Pancreas (tissue), 10 donors: Measurements from ENCODE around the gene METRN. TPM values are rescaled to one million over a fixed set of nuclear protein-coding genes. Genes with fewer than 3 reads are reported as not detected.

ENCODE experiments used
- ATAC-seq, 4 donors: fragments of 200-7000 bp; cut with Tn5 transposase; one replicate each; pipeline versions ENCODE4 v1.8.0 to v1.9.1; 2020; ENCODE audit warnings: mild to moderate bottlenecking in 4 of 4, moderate library complexity in 4 of 4
- DNase-seq, 6 donors: peaks; one replicate each; pipeline ENCODE4 v3.0.0-alpha.2; 2020
- FAIRE-seq: peaks from 2 replicates; lab custom pipeline; 2012; peaks lifted over from hg19 to GRCh38; lab: Jason Lieb, UNC
- H3K27ac ChIP-seq, 4 donors: fragments of 200-600 bp; sonication (generic); 1 replicate in 3 of 4; 2 replicates in 1 of 4; pipeline versions ENCODE4 v1.5.0 to v1.8.0; 2020
- H3K27me3 ChIP-seq, 4 donors: fragments of 200-600 bp; one replicate each; pipeline ENCODE4 v1.8.0; 2021
- H3K36me3 ChIP-seq, 3 donors: fragments of 200-600 bp; sonication (generic) in 1 of 3; one replicate each; pipeline versions ENCODE4 v1.5.0 to v1.8.0; 2020 to 2021
- H3K4me1 ChIP-seq, 3 donors: fragments of 200-600 bp; one replicate each; pipeline ENCODE4 v1.8.0; 2021
- H3K4me3 ChIP-seq, 4 donors: fragments of 200-600 bp; sonication (generic) in 2 of 4; one replicate each; pipeline versions ENCODE4 v1.5.0 to v1.8.0; 2020 to 2021
- H3K9me3 ChIP-seq, 4 donors: fragments of 200-600 bp; one replicate each; pipeline ENCODE4 v1.8.0; 2021
- WGBS, 2 donors: extraction: QIAGEN DNeasy Blood & Tissue Kit; methylation state at CpG; one replicate each; pipeline ENCODE4 v1.1.7; 2013; 5-methylcytosine and 5-hydroxymethylcytosine counted together
- intact Hi-C, 3 donors: fragments of 100-400 bp; cut with DNase I; formaldehyde crosslinking; loops; one replicate each; pipeline versions ENCODE4 v1.11.1 to v1.14.2; 2022
- polyA plus RNA-seq, 2 donors: library from polyadenylated mRNA; stranded (reverse); fragments of 200-250 nt; gene quantifications; one replicate each; pipeline ENCODE4 v1.2.3, GENCODE V29; 2013
- total RNA-seq, 6 donors: library from RNA; stranded (reverse); fragmentation: NEBNext Ultra II Directional in 4 of 6; extraction: Animal tissue kit (Norgen Biotek cat#: 25700) in 4 of 6; gene quantifications; one replicate each; pipeline versions ENCODE4 v1.2.1 to v1.2.4, GENCODE V29; 2021 to 2023
- TF ChIP-seq, protein P1 (sequence below), 4 donors: fragments of 200-600 bp; sonication (generic) in 3 of 4; IDR thresholded peaks; one replicate each; pipeline versions ENCODE4 v1.5.0 to v1.8.0; 2021; ENCODE audit warnings: antibody characterized with exemption in 4 of 4
- donor health status: healthy with polysubstance abuse.
- donor health status: DM: no; HTN: no; CAD: no; lungs with moderate emphysema.
- donor health status: DM: no; HTN: no; CAD: no.
- donor health status: control.
- donor health status: control.
- donor health status: Bipolar disorder and iron deficiency.
- donor health status: DM: yes; HTN: yes; CAD: no.
- donor health status: DM: no; HTN: no; CAD: no.
- donor health status: DM: no; HTN: no; CAD: no.
- donor health status: DM: yes; HTN: yes; CAD: no.

The METRN gene
- total and polyA plus RNA-seq, 8 donors = 27.6 to 82.0 (median 42.2) TPM

DNA sequence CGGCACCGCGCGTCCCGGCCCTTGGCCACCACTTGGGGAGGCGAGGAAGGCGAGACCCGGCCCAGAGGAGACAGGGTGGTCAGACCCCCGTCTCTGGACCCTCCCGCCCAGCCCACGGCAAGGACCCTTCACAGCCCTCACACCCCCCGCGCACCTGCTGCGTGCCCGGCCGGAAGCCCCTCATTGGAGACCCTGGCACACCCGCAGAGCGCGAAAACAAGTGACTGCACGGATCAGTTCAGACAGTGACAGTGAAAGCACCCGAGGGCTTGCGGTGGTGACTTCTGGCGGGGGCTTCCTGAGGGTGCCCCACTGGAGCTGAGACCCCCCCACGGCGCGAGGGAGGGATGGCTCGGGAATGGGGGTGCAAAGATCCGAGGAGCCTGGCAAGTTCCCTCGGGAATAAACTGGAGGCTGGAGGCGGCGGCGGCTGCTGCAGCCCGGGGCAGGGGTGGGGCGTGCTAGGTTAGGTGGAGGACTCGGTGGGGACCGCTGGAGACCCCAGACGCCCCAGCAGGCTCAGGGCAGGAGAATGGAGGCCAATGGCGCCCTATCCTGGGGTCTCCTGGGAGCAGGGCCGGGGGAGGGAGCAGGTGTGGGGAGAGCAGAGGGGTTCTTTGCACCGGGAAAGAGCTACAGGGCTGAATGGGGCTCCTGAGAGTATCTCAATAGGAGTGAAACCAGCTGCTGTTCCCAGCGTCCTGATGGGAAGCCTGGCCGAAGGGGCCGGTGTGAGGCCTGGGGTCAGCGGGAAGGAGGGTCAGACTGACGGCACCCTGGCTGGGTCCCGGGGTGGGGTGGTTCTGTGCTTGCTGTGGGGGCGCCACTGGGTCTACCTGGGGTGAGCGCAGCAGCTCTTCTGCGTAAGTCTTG, 8.5 kb upstream of the METRN start:
- intact Hi-C loops = loop anchor here in 1 of 3 donors (10.0 kb wide), 1 partner anchor 78 kb away; the partner anchor contains the start of genes CHTF18 and RPUSD1
- Histone ChIP-seq H3K4me1 (no peaks in the 10 kb centered on the region), H3K27ac (no peak overlapping the region), H3K36me3 (no peaks in the 10 kb centered on the region), H3K27me3 (peaks cover 0 to 41% (median 7%) of the 10 kb centered on the region in 4 donors), H3K4me3 (no peak overlapping the region), H3K9me3 (no peaks in the 10 kb centered on the region)
- no peak for FAIRE-seq
- no peak for ATAC-seq
- no peak for DNase-seq
- TF ChIP-seq, protein P1, sequence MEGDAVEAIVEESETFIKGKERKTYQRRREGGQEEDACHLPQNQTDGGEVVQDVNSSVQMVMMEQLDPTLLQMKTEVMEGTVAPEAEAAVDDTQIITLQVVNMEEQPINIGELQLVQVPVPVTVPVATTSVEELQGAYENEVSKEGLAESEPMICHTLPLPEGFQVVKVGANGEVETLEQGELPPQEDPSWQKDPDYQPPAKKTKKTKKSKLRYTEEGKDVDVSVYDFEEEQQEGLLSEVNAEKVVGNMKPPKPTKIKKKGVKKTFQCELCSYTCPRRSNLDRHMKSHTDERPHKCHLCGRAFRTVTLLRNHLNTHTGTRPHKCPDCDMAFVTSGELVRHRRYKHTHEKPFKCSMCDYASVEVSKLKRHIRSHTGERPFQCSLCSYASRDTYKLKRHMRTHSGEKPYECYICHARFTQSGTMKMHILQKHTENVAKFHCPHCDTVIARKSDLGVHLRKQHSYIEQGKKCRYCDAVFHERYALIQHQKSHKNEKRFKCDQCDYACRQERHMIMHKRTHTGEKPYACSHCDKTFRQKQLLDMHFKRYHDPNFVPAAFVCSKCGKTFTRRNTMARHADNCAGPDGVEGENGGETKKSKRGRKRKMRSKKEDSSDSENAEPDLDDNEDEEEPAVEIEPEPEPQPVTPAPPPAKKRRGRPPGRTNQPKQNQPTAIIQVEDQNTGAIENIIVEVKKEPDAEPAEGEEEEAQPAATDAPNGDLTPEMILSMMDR (IDR thresholded peaks at IDR 0.05) = no peak
- WGBS, 2 donors = 4 to 6% methylated on average over 45 to 49 of the region's 49 CpGs

DNA sequence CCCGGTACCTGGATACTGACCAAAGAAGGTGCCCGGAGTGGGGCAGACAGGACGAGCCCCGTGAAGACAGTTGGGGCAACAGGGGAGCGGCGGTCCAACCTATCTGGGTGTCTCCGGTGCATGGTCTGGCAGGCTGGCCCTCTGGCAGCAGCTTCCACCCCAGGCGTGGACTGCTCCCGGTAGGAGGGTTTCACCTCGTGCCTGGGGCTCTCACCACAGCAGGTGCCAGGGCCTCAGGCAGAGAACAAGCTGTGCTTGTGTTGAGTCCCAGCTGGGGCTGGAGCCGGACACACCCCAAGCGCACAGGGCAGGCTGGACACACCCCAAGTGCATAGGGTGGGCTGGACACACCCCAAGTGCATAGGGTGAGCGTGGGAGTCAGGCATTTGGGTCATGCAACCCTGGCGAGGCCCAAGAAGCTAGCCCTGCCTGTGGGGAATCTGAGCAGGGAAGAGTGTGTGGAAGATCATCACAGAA, 7.8 kb upstream of the METRN start:
- ATAC-seq (peak in 1 of 4 donors; percentile 6), FAIRE-seq (no peak)
- 31 to 34% methylated on average over 14 of the region's 14 CpGs for WGBS, 2 donors

DNA sequence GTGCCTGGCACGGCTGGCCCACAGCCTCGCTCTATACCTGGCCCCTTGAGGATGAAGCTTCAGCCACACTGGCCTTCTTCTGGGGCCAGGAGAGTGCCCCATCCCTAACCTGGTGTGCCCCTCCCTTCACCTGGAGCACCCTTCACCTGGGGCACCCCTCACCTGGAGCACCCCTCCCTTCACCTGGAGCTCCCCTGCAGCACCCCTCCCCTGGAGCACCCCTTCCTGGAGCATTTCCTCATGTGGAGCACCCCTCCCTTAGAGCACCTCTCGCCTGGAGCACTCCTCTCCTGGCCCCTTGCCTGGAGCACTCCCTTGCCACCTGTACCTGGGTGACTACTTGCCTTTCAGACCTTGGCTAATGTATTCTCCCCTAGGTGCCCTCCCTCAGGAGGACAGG, 6.9 kb upstream of the METRN start:
- Histone ChIP-seq H3K27me3 (peaks cover 0 to 31% (median 3%) of the 10 kb centered on the region in 4 donors), H3K9me3 (no peaks in the 10 kb centered on the region), H3K4me1 (no peaks in the 10 kb centered on the region), H3K27ac (no peak overlapping the region), H3K36me3 (no peaks in the 10 kb centered on the region), H3K4me3 (no peak overlapping the region)
- no peak for DNase-seq
- intact Hi-C loops = loop anchor here in 1 of 3 donors (10.0 kb wide), 1 partner anchor 77 kb away; the partner anchor contains the start of genes CHTF18 and RPUSD1
- no peak for ATAC-seq
- TF ChIP-seq, protein P1 (IDR thresholded peaks at IDR 0.05) = no peak
- no peak for FAIRE-seq
- WGBS, 2 donors = 32 to 42% methylated on average over 3 of the region's 3 CpGs

More for the DNA sequence above, 7.8 kb upstream of the METRN start:
- Histone ChIP-seq H3K4me1 (no peaks in the 10 kb centered on the region), H3K36me3 (no peaks in the 10 kb centered on the region), H3K4me3 (no peak overlapping the region), H3K27me3 (peaks cover 0 to 35% (median 4%) of the 10 kb centered on the region in 4 donors), H3K27ac (no peak overlapping the region), H3K9me3 (no peaks in the 10 kb centered on the region)
- intact Hi-C loops = loop anchor here in 1 of 3 donors (10.0 kb wide), 1 partner anchor 78 kb away; the partner anchor contains the start of genes CHTF18 and RPUSD1
- no peak for DNase-seq
- TF ChIP-seq, protein P1 (IDR thresholded peaks at IDR 0.05) = no peak

DNA sequence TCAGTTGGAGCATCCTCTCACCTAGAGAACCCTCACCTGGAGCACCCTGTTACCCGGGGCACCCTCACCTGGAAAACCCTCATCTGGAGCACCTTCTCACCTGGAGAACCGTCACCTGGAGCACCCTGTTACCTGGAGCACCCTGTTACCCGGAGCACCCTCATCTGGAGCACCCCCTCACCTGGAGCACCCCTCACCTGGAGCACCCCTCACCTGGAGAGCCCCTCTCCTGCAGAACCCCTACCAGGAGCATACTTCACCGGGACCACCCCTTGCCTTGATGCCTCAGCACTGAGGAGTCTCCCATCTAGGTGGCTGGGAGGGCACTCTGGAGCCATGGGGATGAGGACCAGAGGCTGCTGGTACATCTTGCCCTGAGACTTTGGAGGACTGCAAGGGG, 6.0 kb upstream of the METRN start:
- H3K27me3 ChIP-seq = peaks cover 0 to 24% (median 3%) of the 10 kb centered on the region in 4 donors
- intact Hi-C loops = loop anchor here in 1 of 3 donors (10.0 kb wide), 1 partner anchor 76 kb away; the partner anchor contains the start of genes CHTF18 and RPUSD1

More for the DNA sequence above, 6.0 kb upstream of the METRN start:
- TF ChIP-seq, protein P1 (IDR thresholded peaks at IDR 0.05) = no peak
- H3K36me3 ChIP-seq = no peaks in the 10 kb centered on the region
- no peak for FAIRE-seq
- 47 to 72% methylated on average over 4 of the region's 4 CpGs for WGBS, 2 donors
- H3K9me3 ChIP-seq = no peaks in the 10 kb centered on the region
- ATAC-seq = no peak
- no peak overlapping the region for H3K4me3 ChIP-seq
- no peak overlapping the region for H3K27ac ChIP-seq
- no peak for DNase-seq
- H3K4me1 ChIP-seq = no peaks in the 10 kb centered on the region
